Measurements from ENCODE around the gene LSM14B. TPM values are rescaled to one million over a fixed set of nuclear protein-coding genes. Genes with fewer than 3 reads are reported as not detected.

LSM14B gene
- total and polyA plus RNA-seq, 4 donors = 14.5 to 29.5 (median 19.9) TPM

DNA sequence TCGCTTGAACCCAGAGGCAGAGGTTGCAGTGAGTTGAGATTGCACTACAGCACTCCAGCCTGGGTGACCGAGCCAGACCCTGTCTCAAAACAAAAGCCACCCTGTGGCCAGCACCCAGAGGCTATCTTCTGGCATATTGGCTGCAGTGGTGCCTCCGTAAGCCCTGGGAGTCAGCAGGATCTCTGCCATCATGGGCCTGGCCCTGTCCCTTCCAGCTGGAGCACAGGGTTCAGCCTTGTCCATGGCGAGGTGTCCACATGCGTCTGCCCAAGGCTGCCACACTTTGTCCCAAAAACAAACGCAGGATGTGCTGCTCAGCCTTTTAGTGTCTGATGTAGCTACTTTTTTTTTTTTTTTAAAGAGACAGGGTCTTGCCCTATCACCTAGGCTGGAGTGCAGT is 45.2 kb downstream of the LSM14B start:
- H3K36me3 ChIP-seq (ENCODE audit: control insufficient read depth in 1 of 2, insufficient read depth in 2 of 2, low read length in 1 of 2) = peaks cover 4 to 16% of the 10 kb centered on the region in 2 donors
- no peaks in the 10 kb centered on the region for H3K4me1 ChIP-seq (ENCODE audit: control insufficient read depth in 1 of 2, insufficient read depth in 2 of 2, low read length in 2 of 2)
- 86 to 87% methylated on average over 6 of the region's 6 CpGs for WGBS, 2 donors
- DNase-seq = no peak
- no peak for ATAC-seq (ENCODE audit: low FRiP score)
- H3K4me3 ChIP-seq (ENCODE audit: low read length in 2 of 2) = no peak overlapping the region
- H3K27me3 ChIP-seq (ENCODE audit: control insufficient read depth in 1 of 2, insufficient read depth in 2 of 2, low read length in 1 of 2) = no peaks in the 10 kb centered on the region
- intact Hi-C loops (cut with DNase I) = no loop called here
- no peak overlapping the region for H3K27ac ChIP-seq (ENCODE audit: low read depth in 1 of 2, low read length in 2 of 2)
- no peaks in the 10 kb centered on the region for H3K9me3 ChIP-seq (ENCODE audit: control insufficient read depth, low read length)

- intact Hi-C loops (cut with DNase I) = no loop called here
- H3K36me3 ChIP-seq (ENCODE audit: control insufficient read depth in 1 of 2, insufficient read depth in 2 of 2, low read length in 1 of 2) = peaks cover 4 to 16% of the 10 kb centered on the region in 2 donors
- no peak overlapping the region for H3K4me3 ChIP-seq (ENCODE audit: low read length in 2 of 2)
- no peaks in the 10 kb centered on the region for H3K9me3 ChIP-seq (ENCODE audit: control insufficient read depth, low read length)
- no peaks in the 10 kb centered on the region for H3K4me1 ChIP-seq (ENCODE audit: control insufficient read depth in 1 of 2, insufficient read depth in 2 of 2, low read length in 2 of 2)
- ATAC-seq (ENCODE audit: low FRiP score) (no peak), DNase-seq (no peak)
- H3K27ac ChIP-seq (ENCODE audit: low read depth in 1 of 2, low read length in 2 of 2) = no peak overlapping the region
- WGBS, 2 donors = 90 to 94% methylated on average over 4 of the region's 4 CpGs
- no peaks in the 10 kb centered on the region for H3K27me3 ChIP-seq (ENCODE audit: control insufficient read depth in 1 of 2, insufficient read depth in 2 of 2, low read length in 1 of 2)
Observed at GRCh38 chr20:62168061-62168460, 45.8 kb downstream of the LSM14B start.

GRCh38 chr20:62168890-62169435 is 46.7 kb downstream of the LSM14B start:
- Histone ChIP-seq H3K36me3 (ENCODE audit: control insufficient read depth in 1 of 2, insufficient read depth in 2 of 2, low read length in 1 of 2) (peaks cover 4 to 16% of the 10 kb centered on the region in 2 donors), H3K9me3 (ENCODE audit: control insufficient read depth, low read length) (no peaks in the 10 kb centered on the region), H3K27me3 (ENCODE audit: control insufficient read depth in 1 of 2, insufficient read depth in 2 of 2, low read length in 1 of 2) (no peaks in the 10 kb centered on the region), H3K27ac (ENCODE audit: low read depth in 1 of 2, low read length in 2 of 2) (no peak overlapping the region), H3K4me1 (ENCODE audit: control insufficient read depth in 1 of 2, insufficient read depth in 2 of 2, low read length in 2 of 2) (no peaks in the 10 kb centered on the region), H3K4me3 (ENCODE audit: low read length in 2 of 2) (no peak overlapping the region)
- DNase-seq (no peak), ATAC-seq (ENCODE audit: low FRiP score) (no peak)
- intact Hi-C loops (cut with DNase I) = no loop called here
- WGBS, 2 donors = 95 to 96% methylated on average over 23 of the region's 23 CpGs

GRCh38 chr20:62170536-62170935 is 48.3 kb downstream of the LSM14B start:
- intact Hi-C loops (cut with DNase I) = no loop called here
- peaks cover 0 to 4% of the 10 kb centered on the region in 2 donors for H3K36me3 ChIP-seq (ENCODE audit: control insufficient read depth in 1 of 2, insufficient read depth in 2 of 2, low read length in 1 of 2)
- no peaks in the 10 kb centered on the region for H3K27me3 ChIP-seq (ENCODE audit: control insufficient read depth in 1 of 2, insufficient read depth in 2 of 2, low read length in 1 of 2)
- no peaks in the 10 kb centered on the region for H3K9me3 ChIP-seq (ENCODE audit: control insufficient read depth, low read length)
- no peak overlapping the region for H3K27ac ChIP-seq (ENCODE audit: low read depth in 1 of 2, low read length in 2 of 2)
- 89 to 90% methylated on average over 9 of the region's 9 CpGs for WGBS, 2 donors
- no peaks in the 10 kb centered on the region for H3K4me1 ChIP-seq (ENCODE audit: control insufficient read depth in 1 of 2, insufficient read depth in 2 of 2, low read length in 2 of 2)
- ATAC-seq (ENCODE audit: low FRiP score) (no peak), DNase-seq (no peak)
- no peak overlapping the region for H3K4me3 ChIP-seq (ENCODE audit: low read length in 2 of 2)

GRCh38 chr20:62171245-62171644 is 49.0 kb downstream of the LSM14B start:
- Histone ChIP-seq H3K27ac (ENCODE audit: low read depth in 1 of 2, low read length in 2 of 2) (no peak overlapping the region), H3K36me3 (ENCODE audit: control insufficient read depth in 1 of 2, insufficient read depth in 2 of 2, low read length in 1 of 2) (peaks cover 0 to 4% of the 10 kb centered on the region in 2 donors), H3K4me1 (ENCODE audit: control insufficient read depth in 1 of 2, insufficient read depth in 2 of 2, low read length in 2 of 2) (no peaks in the 10 kb centered on the region), H3K27me3 (ENCODE audit: control insufficient read depth in 1 of 2, insufficient read depth in 2 of 2, low read length in 1 of 2) (no peaks in the 10 kb centered on the region), H3K9me3 (ENCODE audit: control insufficient read depth, low read length) (no peaks in the 10 kb centered on the region), H3K4me3 (ENCODE audit: low read length in 2 of 2) (no peak overlapping the region)
- DNase-seq (no peak), ATAC-seq (ENCODE audit: low FRiP score) (no peak)
- 89 to 92% methylated on average over 8 of the region's 8 CpGs for WGBS, 2 donors
- intact Hi-C loops (cut with DNase I) = no loop called here

GRCh38 chr20:62172666-62173065 is 50.4 kb downstream of the LSM14B start:
- Histone ChIP-seq H3K36me3 (ENCODE audit: control insufficient read depth in 1 of 2, insufficient read depth in 2 of 2, low read length in 1 of 2) (peaks cover 0 to 4% of the 10 kb centered on the region in 2 donors), H3K27ac (ENCODE audit: low read depth in 1 of 2, low read length in 2 of 2) (no peak overlapping the region), H3K9me3 (ENCODE audit: control insufficient read depth, low read length) (no peaks in the 10 kb centered on the region), H3K4me3 (ENCODE audit: low read length in 2 of 2) (no peak overlapping the region), H3K4me1 (ENCODE audit: control insufficient read depth in 1 of 2, insufficient read depth in 2 of 2, low read length in 2 of 2) (no peaks in the 10 kb centered on the region), H3K27me3 (ENCODE audit: control insufficient read depth in 1 of 2, insufficient read depth in 2 of 2, low read length in 1 of 2) (no peaks in the 10 kb centered on the region)
- no peak for ATAC-seq (ENCODE audit: low FRiP score)
- 95 to 96% methylated on average over 18 of the region's 18 CpGs for WGBS, 2 donors
- DNase-seq = no peak
- intact Hi-C loops (cut with DNase I) = no loop called here

GRCh38 chr20:62174021-62174804 is 51.9 kb downstream of the LSM14B start:
- ATAC-seq (ENCODE audit: low FRiP score) (no peak), DNase-seq (no peak)
- Histone ChIP-seq H3K36me3 (ENCODE audit: control insufficient read depth in 1 of 2, insufficient read depth in 2 of 2, low read length in 1 of 2) (no peaks in the 10 kb centered on the region), H3K27me3 (ENCODE audit: control insufficient read depth in 1 of 2, insufficient read depth in 2 of 2, low read length in 1 of 2) (no peaks in the 10 kb centered on the region), H3K27ac (ENCODE audit: low read depth in 1 of 2, low read length in 2 of 2) (no peak overlapping the region), H3K9me3 (ENCODE audit: control insufficient read depth, low read length) (no peaks in the 10 kb centered on the region), H3K4me3 (ENCODE audit: low read length in 2 of 2) (no peak overlapping the region), H3K4me1 (ENCODE audit: control insufficient read depth in 1 of 2, insufficient read depth in 2 of 2, low read length in 2 of 2) (no peaks in the 10 kb centered on the region)
- 95% methylated on average over 28 of the region's 28 CpGs for WGBS, 2 donors
- intact Hi-C loops (cut with DNase I) = no loop called here

GRCh38 chr20:62174870-62175624 is 52.8 kb downstream of the LSM14B start:
- H3K4me3 ChIP-seq (ENCODE audit: low read length in 2 of 2) = no peak overlapping the region
- ATAC-seq (ENCODE audit: low FRiP score) (no peak), DNase-seq (no peak)
- WGBS, 2 donors = 96% methylated on average over 26 of the region's 26 CpGs
- no peak overlapping the region for H3K27ac ChIP-seq (ENCODE audit: low read depth in 1 of 2, low read length in 2 of 2)
- H3K9me3 ChIP-seq (ENCODE audit: control insufficient read depth, low read length) = no peaks in the 10 kb centered on the region
- no peaks in the 10 kb centered on the region for H3K36me3 ChIP-seq (ENCODE audit: control insufficient read depth in 1 of 2, insufficient read depth in 2 of 2, low read length in 1 of 2)
- no peaks in the 10 kb centered on the region for H3K4me1 ChIP-seq (ENCODE audit: control insufficient read depth in 1 of 2, insufficient read depth in 2 of 2, low read length in 2 of 2)
- intact Hi-C loops (cut with DNase I) = no loop called here
- no peaks in the 10 kb centered on the region for H3K27me3 ChIP-seq (ENCODE audit: control insufficient read depth in 1 of 2, insufficient read depth in 2 of 2, low read length in 1 of 2)
